ENCODE results near the gene LAMB4. TPM values are rescaled to one million over a fixed set of nuclear protein-coding genes. Genes with fewer than 3 reads are reported as not detected.

Gene LAMB4
- total RNA-seq, 2 donors from 2014 or later, result 0.26 to 2.0 TPM

- DNase-seq (no peak), ATAC-seq (no peak)
- H3K9me3 ChIP-seq, result no peaks in the 10 kb centered on the region
- no peaks in the 10 kb centered on the region for H3K27me3 ChIP-seq
- peaks cover 75% of the 10 kb centered on the region for H3K4me1 ChIP-seq
- no peak overlapping the region for H3K27ac ChIP-seq
- intact Hi-C loops (cut with DNase I), result no loop called here
- TF ChIP-seq POLR2A (IDR thresholded peaks at IDR 0.05), result no peak
- no peak for TF ChIP-seq CTCF (IDR thresholded peaks at IDR 0.05)
- WGBS, 2 donors, result 60 to 64% methylated on average over 2 of the region's 2 CpGs
- H3K36me3 ChIP-seq (replicated peaks in 1 of 2; ENCODE audit: insufficient read depth in 1 of 2, low read depth in 2 of 2), result no peaks in the 10 kb centered on the region
- H3K4me3 ChIP-seq, result no peak overlapping the region
These were observed 132.0 kb downstream of the LAMB4 start for GRCh38 chr7:107998150-107998549.

GRCh38 chr7:107996072-107996882, 133.9 kb downstream of the LAMB4 start:
- WGBS, 2 donors, result 59 to 62% methylated on average over 7 of the region's 7 CpGs

GRCh38 chr7:107995184-107996071, 134.7 kb downstream of the LAMB4 start:
- no peaks in the 10 kb centered on the region for H3K27me3 ChIP-seq
- H3K4me1 ChIP-seq, result peaks cover 58% of the 10 kb centered on the region
- ATAC-seq (peak; percentile 14), DNase-seq (no peak)
- peak overlapping the region in 2 of 4 donors; percentile 30 to 63 for H3K27ac ChIP-seq
- H3K9me3 ChIP-seq, result no peaks in the 10 kb centered on the region
- 50 to 59% methylated on average over 6 of the region's 6 CpGs for WGBS, 2 donors
- no peak overlapping the region for H3K4me3 ChIP-seq
- TF ChIP-seq POLR2A (IDR thresholded peaks at IDR 0.05) (no peak), CTCF (IDR thresholded peaks at IDR 0.05) (no peak)
- intact Hi-C loops (cut with DNase I), result no loop called here
- H3K36me3 ChIP-seq (replicated peaks in 1 of 2; ENCODE audit: insufficient read depth in 1 of 2, low read depth in 2 of 2), result no peaks in the 10 kb centered on the region

More at GRCh38 chr7:107996072-107996882, 133.9 kb downstream of the LAMB4 start:
- DNase-seq (no peak), ATAC-seq (no peak)
- intact Hi-C loops (cut with DNase I), result no loop called here
- no peaks in the 10 kb centered on the region for H3K27me3 ChIP-seq
- peak overlapping the region in 2 of 4 donors; percentile 19 to 63 for H3K27ac ChIP-seq
- H3K36me3 ChIP-seq (replicated peaks in 1 of 2; ENCODE audit: insufficient read depth in 1 of 2, low read depth in 2 of 2), result no peaks in the 10 kb centered on the region
- no peak overlapping the region for H3K4me3 ChIP-seq
- peaks cover 64% of the 10 kb centered on the region for H3K4me1 ChIP-seq
- TF ChIP-seq CTCF (IDR thresholded peaks at IDR 0.05) (no peak), POLR2A (IDR thresholded peaks at IDR 0.05) (no peak)
- H3K9me3 ChIP-seq, result no peaks in the 10 kb centered on the region

- no peaks in the 10 kb centered on the region for H3K9me3 ChIP-seq
- no peak for TF ChIP-seq CTCF (IDR thresholded peaks at IDR 0.05)
- TF ChIP-seq POLR2A (IDR thresholded peaks at IDR 0.05), result no peak
- peaks cover 0 to under 1% of the 10 kb centered on the region in 2 donors for H3K36me3 ChIP-seq (replicated peaks in 1 of 2; ENCODE audit: insufficient read depth in 1 of 2, low read depth in 2 of 2)
- intact Hi-C loops (cut with DNase I), result no loop called here
- no peaks in the 10 kb centered on the region for H3K27me3 ChIP-seq
- H3K4me3 ChIP-seq, result no peak overlapping the region
- H3K4me1 ChIP-seq, result peaks cover 52% of the 10 kb centered on the region
- 61 to 69% methylated on average over 2 of the region's 2 CpGs for WGBS, 2 donors
- no peak for ATAC-seq
- H3K27ac ChIP-seq, result peak overlapping the region in 3 of 4 donors; percentile 31 to 63 (median 58)
- DNase-seq, result no peak
These were observed 135.6 kb downstream of the LAMB4 start for GRCh38 chr7:107994421-107995030.

Measured in body of pancreas (tissue), 4 donors.